CD4-positive, alpha-beta T cell treated with Interleukin-15 for 1 hour (primary cell): ENCODE data around the gene WWP2.
"Not testable (repeated sequence)": the region's sequence is repeated elsewhere in the genome, so short reads cannot be mapped to it uniquely, and the experiment has no call there.

Source experiments
- DNase-seq: peaks from one replicate; pipeline ENCODE4 v3.0.0-alpha.2; 2020

The WWP2 gene

DNA sequence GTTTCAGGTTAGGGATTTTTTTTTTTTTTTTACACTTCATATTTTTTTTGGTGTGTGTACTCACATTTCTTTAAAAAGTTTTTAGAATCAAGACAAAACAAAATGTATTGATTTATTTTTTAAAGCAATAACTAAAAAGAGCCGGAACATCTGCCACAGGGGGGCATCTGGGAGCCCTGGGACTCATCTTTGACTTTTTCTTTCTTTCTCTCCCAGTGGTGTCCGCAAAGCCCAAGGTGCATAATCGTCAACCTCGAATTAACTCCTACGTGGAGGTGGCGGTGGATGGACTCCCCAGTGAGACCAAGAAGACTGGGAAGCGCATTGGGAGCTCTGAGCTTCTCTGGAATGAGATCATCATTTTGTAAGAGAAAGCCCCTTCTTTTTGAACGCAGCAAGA, 36.3 kb downstream of the WWP2 start:
- no peak for DNase-seq

DNA sequence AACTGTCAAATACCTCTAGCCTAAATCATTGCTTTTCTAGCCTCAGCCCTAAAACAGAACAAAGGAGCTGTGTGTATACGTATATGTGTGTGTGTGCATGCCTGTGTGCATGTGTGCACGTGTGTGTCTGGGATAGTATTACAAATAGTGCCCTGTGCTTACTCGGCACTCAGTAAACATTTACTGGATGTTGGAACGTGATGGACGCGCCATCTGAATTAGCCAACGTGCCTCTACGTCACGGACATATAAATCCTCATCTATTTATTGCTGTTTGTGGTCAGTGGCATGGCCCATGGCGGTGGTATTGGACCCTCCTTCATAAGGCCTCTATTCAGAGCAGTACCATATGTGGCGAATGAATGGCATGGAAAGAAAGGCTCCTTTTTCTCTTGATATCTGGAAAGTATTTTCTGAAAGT, 37.5 kb downstream of the WWP2 start:
- no peak for DNase-seq

DNA sequence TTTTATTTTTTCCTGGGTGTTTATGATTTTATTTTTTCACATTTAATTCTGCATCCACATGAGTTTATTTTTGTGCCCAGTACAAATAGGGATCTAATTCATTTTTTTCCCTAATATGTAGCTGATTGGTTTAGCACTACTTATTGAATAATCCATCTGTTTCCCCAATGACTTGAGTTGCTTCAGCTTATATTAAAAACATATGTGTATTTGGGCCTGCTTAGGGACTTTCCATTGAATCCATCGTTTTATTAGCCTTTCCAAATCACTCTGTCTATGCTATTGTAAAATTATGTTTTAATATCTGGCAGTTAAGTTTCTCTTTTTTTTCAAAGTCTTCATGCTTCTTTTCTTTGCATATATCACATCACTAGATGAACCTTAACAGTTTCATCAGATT, 42.2 kb downstream of the WWP2 start:
- no peak for DNase-seq

DNA sequence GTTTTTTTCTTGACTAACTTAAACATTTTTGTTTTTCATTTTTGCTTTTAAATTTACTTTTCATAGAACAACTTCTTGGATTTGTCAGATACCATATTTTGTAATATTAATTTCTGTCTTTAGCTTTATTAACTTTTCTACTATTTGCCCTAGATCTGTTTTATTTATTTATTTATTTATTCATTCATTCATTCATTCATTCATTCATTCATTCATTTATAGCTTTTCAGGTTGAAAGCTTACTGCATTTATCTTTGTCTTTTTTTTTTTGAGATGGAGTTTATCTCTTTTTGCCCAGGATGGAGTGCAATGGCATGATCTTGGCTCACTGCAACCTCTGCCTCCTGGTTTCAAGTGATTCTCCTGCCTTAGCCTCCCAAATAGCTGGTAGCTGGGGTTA, 44.6 kb downstream of the WWP2 start:
- not testable (repeated sequence) for DNase-seq

DNA sequence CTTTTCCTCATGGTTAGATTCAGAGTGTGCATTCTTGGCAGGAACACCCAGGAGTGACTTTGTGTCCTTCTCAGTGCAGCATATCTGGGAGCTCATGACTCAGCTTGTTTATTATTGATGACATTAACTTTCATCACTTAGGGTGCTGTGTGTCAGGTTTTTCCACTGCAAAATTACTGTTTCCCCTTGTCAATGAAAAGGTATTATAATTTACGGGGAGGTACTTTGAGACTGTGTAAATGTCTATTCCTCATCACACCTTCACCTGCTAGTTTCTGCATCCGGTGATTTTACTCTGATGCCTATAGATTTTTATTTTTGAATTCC, 50.5 kb downstream of the WWP2 start:
- DNase-seq, result no peak

DNA sequence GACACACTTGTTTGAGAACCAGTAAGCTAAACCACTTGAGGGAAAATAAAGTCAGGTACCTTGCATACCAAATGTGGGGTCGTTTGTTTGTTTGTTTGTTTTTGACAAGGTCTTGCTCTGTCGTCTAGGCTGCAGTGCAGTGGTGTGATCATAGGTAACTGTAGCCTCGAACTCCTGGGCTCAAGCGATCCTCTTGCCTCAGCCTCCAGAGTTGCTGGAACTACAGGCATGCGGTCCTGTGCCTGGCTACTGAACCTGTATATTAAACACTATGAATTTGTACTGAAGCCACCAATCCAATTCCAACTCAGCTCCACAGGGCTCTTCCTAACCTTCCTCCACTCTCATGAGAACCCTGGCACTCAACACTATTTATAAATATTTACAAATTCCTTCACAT, 51.9 kb downstream of the WWP2 start:
- DNase-seq, result no peak

DNA sequence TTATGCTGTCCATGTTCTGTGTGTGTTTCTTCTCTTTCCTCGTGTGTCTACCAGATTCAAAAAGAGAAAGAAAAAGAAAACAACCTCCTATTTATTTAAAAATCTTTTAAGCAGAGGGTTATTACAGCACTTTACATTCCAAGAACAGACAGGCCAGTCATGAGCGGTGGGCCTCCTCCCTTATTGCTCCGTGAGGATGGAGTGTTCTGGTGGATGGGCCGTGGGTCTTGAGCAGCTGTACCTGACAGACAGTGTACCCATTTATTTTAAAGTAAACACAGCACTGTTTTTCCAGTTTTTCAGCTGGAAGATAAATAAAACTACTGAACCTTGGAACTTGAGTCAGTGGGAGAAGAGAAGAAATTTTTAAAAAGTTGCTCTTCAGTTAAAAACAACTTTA, 52.4 kb downstream of the WWP2 start:
- no peak for DNase-seq

DNA sequence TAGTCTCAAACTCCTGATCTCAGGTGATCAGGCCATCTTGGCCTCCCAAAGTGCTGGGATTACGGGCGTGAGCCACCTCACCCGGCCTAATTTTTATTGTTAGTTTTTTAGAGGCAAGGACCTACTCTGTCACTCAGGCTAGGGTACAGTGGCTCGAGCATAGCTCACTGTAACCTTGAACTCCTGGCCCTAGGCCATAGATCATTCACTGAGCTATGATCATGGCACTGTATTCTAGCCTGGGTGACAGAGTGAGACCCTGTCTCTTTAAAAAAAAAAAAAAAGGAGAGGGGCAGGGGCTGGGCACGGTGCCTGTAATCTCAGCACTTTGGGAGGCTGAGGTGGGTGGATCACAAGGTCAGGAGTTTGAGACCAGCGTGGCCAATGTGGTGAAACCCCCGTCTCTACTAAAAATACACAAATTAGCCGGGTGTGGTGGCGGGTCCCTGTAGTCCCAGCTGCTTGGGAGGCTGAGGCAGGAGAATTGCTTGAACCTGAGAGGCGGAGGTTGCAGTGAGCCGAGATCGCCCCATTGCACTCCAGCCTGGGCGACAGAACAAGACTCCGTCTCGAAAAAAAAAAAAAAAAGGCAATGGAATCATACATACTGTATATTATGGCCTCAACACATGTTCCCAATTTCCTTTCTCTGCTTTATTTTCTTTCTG, 53.2 kb downstream of the WWP2 start:
- DNase-seq, result not testable (repeated sequence)

DNA sequence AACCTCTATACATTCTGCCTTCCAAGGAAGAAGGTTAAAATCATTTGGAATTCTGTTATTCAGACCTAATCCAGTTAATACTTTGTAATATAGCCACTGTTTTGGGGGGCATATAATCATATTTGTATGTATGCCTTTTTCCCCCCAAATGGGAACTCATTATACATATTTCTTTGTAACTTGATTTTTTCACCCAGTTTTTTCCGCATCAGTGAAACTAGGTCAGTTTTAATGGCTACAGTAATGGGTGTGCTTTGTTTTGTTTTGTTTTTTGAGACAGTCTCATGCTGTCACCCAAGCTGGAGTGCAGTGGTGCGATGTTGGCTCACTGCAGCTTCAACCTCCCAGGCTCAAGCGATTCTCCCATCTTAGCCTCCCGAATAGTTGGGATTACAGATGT, 54.9 kb downstream of the WWP2 start:
- DNase-seq, result no peak

DNA sequence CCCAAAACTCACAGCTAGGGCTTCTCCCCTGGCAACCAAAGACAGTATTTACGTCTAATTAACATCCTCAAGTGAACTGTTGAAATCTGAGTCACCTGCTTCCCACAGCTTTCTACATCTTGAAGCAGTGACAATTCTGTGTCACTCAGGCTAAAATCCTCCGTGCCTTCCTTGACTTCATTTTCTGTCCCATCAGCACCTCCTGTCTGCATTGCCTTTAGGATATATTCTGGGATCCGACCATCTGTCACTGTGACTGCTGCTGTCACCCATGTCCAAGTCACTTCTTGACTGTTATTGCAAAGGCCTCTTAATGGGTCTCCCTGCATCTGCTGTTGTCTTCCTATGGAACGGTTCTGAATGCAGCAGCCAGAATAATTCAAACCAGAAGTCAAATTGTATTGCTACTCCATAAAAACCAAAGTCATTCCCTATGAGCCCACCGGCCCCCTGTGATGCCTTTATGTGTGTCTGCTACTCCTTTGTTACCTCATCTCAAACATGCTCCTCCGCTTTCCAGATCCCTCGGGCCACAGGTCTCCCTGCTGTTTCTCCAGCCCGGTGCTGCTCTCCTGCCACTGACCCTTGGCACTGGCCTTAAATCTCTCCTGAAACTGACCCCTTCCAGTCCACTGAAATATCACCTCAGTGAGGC, 56.9 kb downstream of the WWP2 start:
- DNase-seq, result no peak

DNA sequence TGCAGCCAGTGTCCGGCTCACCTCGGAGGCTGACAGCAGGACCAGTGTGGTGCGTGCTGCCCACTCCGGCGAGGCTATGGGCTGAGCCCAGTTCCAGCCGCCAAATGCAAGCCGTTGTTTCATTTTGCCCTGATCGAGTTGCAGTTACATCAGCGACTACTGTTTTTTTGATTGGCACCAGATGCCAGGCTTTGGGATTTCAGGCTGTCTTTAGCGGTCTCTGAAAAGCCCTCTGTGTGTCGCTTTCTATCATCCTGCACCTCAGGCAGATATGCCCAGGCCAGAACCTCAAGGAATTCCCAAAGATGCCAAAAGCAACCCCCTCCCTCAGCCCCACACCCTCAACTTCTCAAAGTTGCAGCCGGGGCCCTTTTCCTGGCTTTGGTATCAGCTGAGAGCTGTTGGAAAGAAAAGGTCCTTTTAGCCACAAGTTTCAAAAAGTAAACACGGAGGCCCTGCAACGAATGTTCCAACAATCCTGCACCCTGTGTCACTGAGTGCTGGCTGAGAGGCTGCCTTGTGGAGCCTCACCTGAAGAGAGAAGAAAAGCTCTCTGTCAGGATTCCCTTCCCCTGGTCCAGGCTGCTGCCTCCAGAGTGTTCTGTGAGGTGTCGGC, 58.9 kb downstream of the WWP2 start:
- DNase-seq, result no peak

DNA sequence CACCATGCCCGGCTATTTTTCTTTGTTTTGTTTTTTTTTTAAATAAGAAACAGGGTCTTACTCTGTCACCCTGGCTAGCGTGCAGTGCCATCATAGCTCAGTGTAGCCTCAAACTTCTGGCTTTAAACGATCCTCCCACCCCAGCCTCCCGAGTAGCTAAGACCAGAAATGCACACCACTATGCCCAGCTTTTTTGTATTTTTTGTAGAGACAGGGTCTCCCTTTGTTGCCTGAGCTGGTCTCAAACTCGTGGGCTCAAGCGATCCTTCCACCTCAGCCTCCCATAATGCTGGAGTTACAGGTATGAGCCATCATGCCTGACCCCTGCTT, 59.7 kb downstream of the WWP2 start:
- DNase-seq, result no peak

DNA sequence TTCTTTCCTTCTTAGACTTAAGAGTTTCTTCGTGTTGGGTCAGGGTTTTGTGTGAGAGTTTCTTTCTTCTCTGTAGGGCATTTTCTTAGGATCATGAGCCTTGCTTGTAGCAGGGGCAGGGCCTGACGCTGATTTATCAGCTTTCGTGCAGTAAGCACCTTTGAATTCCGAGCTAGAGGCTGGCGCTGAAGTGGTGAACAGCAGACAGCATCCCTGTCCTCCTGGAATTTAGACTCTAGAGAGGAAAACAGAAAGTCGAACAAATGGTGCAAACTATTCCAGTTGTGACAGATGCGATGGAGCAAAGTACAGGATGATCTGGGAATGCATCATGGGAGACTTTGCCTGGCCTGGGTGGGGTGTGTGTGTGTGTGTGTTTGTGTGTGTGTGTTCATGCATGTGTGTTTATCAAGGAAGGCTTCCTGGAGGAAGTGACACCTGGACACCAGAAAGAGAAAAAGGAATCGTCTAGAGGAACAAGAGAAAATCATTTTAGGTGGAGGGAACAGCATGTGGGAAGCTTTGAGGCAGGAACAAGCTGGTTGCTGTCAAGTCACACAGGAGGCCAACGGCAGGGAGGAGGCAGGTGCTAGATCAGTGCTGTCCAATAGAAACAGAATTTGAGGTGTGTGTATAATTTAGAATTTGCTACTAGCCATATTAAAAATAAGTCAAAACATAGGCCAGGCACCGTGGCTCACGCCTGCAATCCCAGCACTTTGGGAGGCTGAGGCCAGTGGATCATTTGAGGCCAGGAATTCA, 60.2 kb downstream of the WWP2 start:
- no peak for DNase-seq

DNA sequence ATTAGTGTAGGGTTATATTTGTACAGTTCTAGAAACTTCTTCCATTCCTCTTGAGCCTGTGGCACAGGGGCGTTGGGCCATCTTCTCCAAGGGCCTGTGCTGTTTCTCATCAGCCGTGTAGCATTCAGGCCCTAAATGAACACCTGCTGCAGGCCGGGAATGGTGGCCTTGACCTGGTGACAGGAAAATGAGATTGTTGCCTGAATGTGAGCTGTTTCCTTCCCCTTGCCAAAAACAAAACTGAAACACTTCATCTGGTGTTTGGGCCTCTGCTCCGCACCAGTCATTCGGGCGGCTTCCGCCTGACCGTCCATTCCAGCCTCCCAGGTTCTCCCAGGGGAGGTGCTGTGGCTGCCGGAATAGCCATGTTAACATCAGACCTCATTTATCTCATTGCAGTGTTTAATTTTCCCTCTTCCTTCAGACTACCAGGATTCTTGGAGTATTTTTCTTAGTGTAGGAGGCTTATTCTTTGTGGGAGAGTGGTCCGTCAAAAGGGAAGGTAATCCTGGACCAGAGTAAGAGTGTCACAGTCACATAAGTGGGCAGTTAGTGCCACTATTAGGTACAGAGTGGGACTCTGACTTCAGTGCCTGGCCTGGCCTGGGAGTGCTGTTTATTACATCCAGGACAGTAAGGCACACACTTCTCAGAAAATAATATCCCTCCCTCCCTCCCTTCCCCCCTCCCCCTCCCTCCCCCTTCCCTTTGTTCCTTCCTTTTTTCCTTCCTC, 61.9 kb downstream of the WWP2 start:
- peak; percentile 18 for DNase-seq

DNA sequence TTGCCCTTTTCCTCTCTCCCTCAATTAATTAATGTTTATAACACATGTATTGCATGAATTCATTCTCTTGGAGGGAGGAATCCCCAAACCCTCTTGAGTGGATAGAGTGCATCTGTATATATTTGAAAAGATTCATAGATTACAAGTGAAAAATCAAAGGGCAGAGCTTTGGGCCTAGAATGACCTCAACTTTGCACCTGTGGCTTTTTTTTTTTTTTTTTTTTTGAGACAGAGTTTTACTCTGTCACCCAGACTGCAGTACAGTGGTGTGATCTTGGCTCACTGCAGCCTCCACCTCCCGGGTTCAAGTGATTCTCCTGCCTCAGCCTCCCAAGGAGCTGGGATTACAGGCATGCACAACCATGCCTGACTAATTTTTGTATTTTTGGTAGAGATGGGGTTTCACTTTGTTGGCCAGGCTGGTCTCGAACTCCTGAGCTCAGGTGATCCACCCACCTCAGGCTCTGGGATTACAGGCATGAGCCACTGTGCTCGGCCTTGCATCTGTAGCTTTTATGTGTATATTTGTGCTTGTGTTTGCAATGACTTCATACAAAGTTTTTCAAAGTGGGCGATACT, 62.5 kb downstream of the WWP2 start:
- DNase-seq, result not testable (repeated sequence)

DNA sequence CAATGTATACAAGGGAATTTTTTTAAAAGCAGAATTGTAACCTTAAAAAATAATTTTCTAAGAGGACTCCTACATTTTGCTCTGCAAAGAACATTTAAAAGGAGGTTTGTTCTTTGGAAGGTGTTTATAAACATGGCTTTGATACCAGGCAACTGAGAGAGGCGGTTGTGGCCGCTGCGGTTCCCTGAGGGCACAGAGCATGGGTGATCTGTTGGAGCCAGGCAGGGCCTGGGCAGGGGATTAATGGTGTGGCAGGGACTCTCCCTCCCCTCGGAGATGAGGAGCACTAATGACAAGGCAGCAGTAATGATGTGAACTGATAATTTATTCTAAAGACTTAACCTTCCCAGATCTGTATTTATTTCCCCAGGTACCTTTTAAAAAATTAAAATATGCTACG, 65.4 kb downstream of the WWP2 start:
- no peak for DNase-seq

DNA sequence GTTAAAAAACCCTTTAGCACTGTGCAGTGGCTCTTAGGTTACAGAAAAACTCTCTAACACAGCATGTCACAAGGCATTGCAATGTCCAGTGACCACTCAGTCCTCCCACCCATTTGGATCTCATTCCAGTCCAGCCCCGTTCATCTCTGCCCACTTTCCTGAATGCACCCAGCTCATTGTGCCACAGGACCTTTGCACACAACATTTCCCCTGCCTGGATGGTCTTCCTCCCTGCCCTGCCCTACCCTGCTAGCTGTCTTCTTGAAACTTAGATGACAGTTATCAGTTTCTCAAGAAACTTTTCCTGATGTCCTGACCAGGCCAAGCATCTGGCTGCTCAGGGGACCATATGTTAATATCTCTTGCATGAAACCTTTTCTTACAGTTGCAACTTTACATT, 67.2 kb downstream of the WWP2 start:
- no peak for DNase-seq

DNA sequence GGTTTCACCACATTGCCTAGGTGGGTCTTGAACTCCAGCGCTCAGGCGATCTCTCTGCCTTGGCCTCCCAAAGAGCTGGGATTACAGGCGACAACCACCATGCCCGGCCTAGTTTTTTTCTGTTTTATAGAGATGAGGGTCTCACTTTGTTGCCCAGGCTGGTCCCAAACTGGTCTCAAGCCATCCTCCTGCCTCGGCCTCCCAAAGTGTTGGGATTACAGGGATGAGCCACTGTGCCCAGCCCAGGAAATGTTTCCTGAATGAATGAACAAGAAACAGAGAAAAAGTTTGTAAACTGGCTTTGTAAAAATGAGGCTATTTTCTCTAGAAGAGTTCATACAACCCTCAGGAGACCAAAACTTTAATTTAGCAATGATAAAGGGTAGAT, 68.0 kb downstream of the WWP2 start:
- no peak for DNase-seq

DNA sequence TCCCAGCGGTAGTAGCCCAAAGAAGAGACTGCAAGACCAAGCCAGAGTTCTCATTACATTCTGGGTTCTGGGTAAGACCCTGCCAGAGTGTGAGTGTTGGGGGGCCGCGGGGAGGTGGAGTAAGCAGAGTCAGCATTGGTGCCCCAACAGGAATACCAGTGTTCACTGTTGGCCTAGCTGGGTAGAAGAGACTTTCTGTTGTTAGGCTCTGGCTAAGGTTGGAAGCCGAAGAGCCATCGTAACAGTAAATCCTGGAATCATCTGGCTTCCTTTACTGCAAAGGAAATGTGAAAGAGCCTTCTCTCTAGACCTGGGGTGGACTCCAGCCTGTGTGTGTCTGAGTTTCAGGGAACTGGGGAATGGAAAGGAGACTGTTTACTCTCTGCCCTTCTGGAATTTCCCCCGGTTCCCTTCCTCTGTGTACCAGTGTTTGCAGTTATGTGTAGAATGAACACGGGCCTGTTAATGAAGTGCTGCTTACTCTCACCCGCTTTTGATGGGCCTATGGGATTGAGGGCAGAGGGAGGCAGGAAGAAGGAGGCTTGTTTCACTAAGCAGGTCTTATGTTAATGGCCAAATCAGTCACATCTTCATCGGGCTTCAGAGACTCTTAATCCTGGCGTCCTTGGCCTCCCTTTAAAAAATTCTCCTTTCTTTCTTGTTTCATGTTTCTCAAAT, 68.5 kb downstream of the WWP2 start:
- no peak for DNase-seq

DNA sequence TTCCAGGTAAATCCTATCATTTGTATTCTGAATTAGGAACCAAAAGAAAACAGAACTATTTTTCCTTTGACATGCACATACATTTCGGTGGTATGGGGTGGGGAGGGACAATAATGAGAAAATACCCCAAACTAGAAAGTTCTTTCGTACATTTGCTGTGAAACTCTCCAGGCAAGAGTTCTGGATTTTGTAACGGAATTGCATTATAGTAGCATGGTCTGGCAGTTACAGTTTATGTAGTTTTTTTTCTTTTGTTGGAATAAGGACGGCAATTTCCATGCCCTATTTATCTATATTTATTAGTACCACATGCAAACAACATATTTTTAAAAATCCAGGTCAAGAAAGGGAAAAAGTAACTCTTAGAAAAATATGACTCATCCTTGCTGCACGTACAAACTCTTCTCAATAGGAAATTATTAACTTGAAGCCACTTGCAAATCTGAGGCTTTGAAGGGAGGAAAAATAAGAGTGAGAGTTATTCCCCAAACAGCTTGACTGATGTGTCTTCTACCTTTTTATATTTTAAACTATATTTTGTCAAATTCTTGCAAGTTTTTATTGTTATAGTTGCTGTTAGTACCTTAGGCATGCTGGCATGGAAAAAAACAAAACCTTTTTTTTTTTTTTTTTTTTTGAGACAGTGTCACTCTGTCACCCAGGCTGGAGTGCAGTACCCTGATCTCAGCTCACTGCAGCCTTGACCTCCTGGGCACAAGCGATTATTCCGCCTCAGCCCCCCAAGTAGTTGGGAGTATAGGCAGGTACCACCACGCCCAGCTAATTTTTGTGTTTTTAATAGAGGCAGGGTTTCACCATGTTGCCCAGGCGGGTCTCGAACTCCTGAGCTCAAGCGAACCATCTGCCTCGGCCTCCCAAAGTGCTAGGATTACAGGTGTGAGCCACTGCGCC, 69.3 kb downstream of the WWP2 start:
- no peak for DNase-seq
